Skeletal muscle satellite cell (primary cell): Measurements from ENCODE around the gene GAGE12E. TPM values are rescaled to one million over a fixed set of nuclear protein-coding genes. Genes with fewer than 3 reads are reported as not detected.
"Not testable (repeated sequence)": the region's sequence is repeated elsewhere in the genome, so short reads cannot be mapped to it uniquely, and the experiment has no call there.

Source experiments
- H3K27me3 ChIP-seq: 2 replicates; pipeline ENCODE4 v1.7.0; 2013; ENCODE audit warnings: low read length; ENCODE audit not compliant: control insufficient read depth, insufficient read depth
- H3K36me3 ChIP-seq: 2 replicates; pipeline ENCODE4 v1.7.0; 2013; ENCODE audit warnings: mild to moderate bottlenecking, control low read depth, low read length; ENCODE audit not compliant: insufficient read depth
- H3K4me1 ChIP-seq: 2 replicates; pipeline ENCODE4 v1.7.0; 2013; ENCODE audit warnings: low read length; ENCODE audit not compliant: control insufficient read depth, insufficient read depth
- H3K4me2 ChIP-seq: 2 replicates; pipeline ENCODE4 v1.7.0; 2013; ENCODE audit warnings: mild to moderate bottlenecking, low read length
- H3K4me3 ChIP-seq: 2 replicates; pipeline ENCODE4 v1.7.0; 2013; ENCODE audit warnings: low read length
- H3K9ac ChIP-seq: 2 replicates; pipeline ENCODE4 v1.7.0; 2013; ENCODE audit warnings: mild to moderate bottlenecking, low read depth, low read length, moderate library complexity
- H3K9me3 ChIP-seq: replicated peaks from 2 replicates; pipeline ENCODE4 v1.7.0; 2013; ENCODE audit warnings: mild to moderate bottlenecking, control low read depth, low read length
- total RNA-seq: library from RNA; depleted of rRNA; stranded (reverse); fragments of >200 nt; gene quantifications from 2 replicates; pipeline ENCODE4 v1.2.3, GENCODE V29; 2012; rRNA removed

GAGE12E gene
- total RNA-seq = not detected in 2 replicates

GRCh38 chrX:49550989-49551388 lies at the start of gene GAGE12E:
GAGE12E (plus strand) TSS chrX:49551289; CDS start chrX:49552444, 1,155 bp downstream.
- not testable (repeated sequence) for H3K4me2 ChIP-seq, H3K9ac ChIP-seq, H3K9me3 ChIP-seq, H3K36me3 ChIP-seq, H3K4me1 ChIP-seq, H3K4me3 ChIP-seq, H3K27me3 ChIP-seq

DNA sequence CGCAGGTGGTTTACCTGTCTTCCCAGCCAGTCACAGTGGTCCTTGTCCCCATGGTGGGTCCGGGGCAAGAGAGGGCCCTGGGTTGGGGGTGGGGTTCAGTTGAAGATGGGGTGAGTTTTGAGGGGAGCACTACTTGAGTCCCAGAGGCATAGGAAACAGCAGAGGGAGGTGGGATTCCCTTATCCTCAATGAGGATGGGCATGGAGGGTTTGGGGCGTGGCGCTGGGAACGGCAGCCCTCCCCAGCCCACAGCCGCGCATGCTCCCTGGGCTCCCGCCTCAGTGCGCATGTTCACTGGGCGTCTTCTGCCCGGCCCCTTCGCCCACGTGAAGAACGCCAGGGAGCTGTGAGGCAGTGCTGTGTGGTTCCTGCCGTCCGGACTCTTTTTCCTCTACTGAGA lies 19.2 kb upstream of the GAGE12E start, which contains the start of gene GAGE12C:
Gene GAGE12C (plus strand): TSS at position 301 of the 400 bp plus-strand sequence. CDS start 1,155 bp downstream, outside the sequence.
- H3K27me3 ChIP-seq, H3K4me3 ChIP-seq, H3K9ac ChIP-seq, H3K4me1 ChIP-seq, H3K36me3 ChIP-seq, H3K4me2 ChIP-seq, H3K9me3 ChIP-seq: not testable (repeated sequence)

DNA sequence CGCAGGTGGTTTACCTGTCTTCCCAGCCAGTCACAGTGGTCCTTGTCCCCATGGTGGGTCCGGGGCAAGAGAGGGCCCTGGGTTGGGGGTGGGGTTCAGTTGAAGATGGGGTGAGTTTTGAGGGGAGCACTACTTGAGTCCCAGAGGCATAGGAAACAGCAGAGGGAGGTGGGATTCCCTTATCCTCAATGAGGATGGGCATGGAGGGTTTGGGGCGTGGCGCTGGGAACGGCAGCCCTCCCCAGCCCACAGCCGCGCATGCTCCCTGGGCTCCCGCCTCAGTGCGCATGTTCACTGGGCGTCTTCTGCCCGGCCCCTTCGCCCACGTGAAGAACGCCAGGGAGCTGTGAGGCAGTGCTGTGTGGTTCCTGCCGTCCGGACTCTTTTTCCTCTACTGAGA lies 9.7 kb upstream of the GAGE12E start, which contains the start of gene GAGE12D:
Gene GAGE12D (plus strand): TSS at position 301 of the 400 bp plus-strand sequence. CDS start 1,155 bp downstream, outside the sequence.
- not testable (repeated sequence) for H3K4me1 ChIP-seq, H3K9ac ChIP-seq, H3K36me3 ChIP-seq, H3K4me3 ChIP-seq, H3K4me2 ChIP-seq, H3K9me3 ChIP-seq, H3K27me3 ChIP-seq

- H3K9ac ChIP-seq, H3K9me3 ChIP-seq, H3K4me2 ChIP-seq, H3K4me1 ChIP-seq, H3K36me3 ChIP-seq, H3K27me3 ChIP-seq, H3K4me3 ChIP-seq: not testable (repeated sequence)
Observed at GRCh38 chrX:49560542-49560941, 9.5 kb downstream of the GAGE12E start, which contains the start of gene GAGE12F. GAGE12F (plus strand) TSS chrX:49560842; CDS start chrX:49561997, 1,155 bp downstream.

- H3K9me3 ChIP-seq, H3K4me1 ChIP-seq, H3K27me3 ChIP-seq, H3K4me3 ChIP-seq, H3K9ac ChIP-seq, H3K4me2 ChIP-seq, H3K36me3 ChIP-seq: not testable (repeated sequence)
Observed at GRCh38 chrX:49568728-49569127, 17.6 kb downstream of the GAGE12E start.

DNA sequence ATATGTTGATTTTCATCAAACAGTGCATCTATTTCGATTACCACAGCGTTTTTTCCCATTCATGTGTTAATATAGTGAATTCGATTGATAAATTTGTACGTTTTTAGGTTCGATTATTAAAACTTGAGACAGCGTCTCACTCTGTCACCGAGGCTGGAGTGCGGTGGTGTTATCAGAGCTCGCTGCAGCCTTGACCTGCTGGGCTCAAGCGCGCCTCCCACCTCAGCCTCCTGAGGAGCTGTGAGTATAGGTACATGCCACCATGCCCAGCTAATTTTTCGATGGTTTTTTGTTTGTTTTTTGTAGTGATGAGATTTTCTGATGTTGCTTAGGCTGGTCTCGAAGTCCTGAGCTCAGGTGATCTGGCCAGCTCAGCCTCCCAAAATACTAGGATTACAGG lies 18.1 kb downstream of the GAGE12E start:
- H3K9me3 ChIP-seq, H3K4me3 ChIP-seq, H3K27me3 ChIP-seq, H3K4me2 ChIP-seq, H3K4me1 ChIP-seq, H3K36me3 ChIP-seq, H3K9ac ChIP-seq: not testable (repeated sequence)

- not testable (repeated sequence) for H3K4me3 ChIP-seq, H3K9ac ChIP-seq, H3K4me2 ChIP-seq, H3K36me3 ChIP-seq, H3K9me3 ChIP-seq, H3K4me1 ChIP-seq, H3K27me3 ChIP-seq
Observed at GRCh38 chrX:49570100-49570499, 19.0 kb downstream of the GAGE12E start, which contains the start of gene GAGE12G. GAGE12G (plus strand) TSS chrX:49570400; CDS start chrX:49571555, 1,155 bp downstream.

GRCh38 chrX:49579649-49580048 lies 28.6 kb downstream of the GAGE12E start, which contains the start of gene GAGE12H:
GAGE12H (plus strand) TSS chrX:49579949; CDS start chrX:49581104, 1,155 bp downstream.
- H3K9me3 ChIP-seq, H3K4me2 ChIP-seq, H3K4me1 ChIP-seq, H3K9ac ChIP-seq, H3K27me3 ChIP-seq, H3K4me3 ChIP-seq, H3K36me3 ChIP-seq: not testable (repeated sequence)

DNA sequence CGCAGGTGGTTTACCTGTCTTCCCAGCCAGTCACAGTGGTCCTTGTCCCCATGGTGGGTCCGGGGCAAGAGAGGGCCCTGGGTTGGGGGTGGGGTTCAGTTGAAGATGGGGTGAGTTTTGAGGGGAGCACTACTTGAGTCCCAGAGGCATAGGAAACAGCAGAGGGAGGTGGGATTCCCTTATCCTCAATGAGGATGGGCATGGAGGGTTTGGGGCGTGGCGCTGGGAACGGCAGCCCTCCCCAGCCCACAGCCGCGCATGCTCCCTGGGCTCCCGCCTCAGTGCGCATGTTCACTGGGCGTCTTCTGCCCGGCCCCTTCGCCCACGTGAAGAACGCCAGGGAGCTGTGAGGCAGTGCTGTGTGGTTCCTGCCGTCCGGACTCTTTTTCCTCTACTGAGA lies 38.1 kb downstream of the GAGE12E start, which contains the start of gene GAGE2A:
Gene GAGE2A (plus strand): TSS at position 301 of the 400 bp plus-strand sequence. CDS start 1,155 bp downstream, outside the sequence.
- not testable (repeated sequence) for H3K9ac ChIP-seq, H3K4me1 ChIP-seq, H3K4me3 ChIP-seq, H3K36me3 ChIP-seq, H3K27me3 ChIP-seq, H3K9me3 ChIP-seq, H3K4me2 ChIP-seq

- H3K4me3 ChIP-seq, H3K9ac ChIP-seq, H3K4me2 ChIP-seq, H3K4me1 ChIP-seq, H3K36me3 ChIP-seq, H3K9me3 ChIP-seq, H3K27me3 ChIP-seq: not testable (repeated sequence)
Observed at GRCh38 chrX:49589769-49590478, 38.8 kb downstream of the GAGE12E start.

GRCh38 chrX:49590488-49590887 lies 39.4 kb downstream of the GAGE12E start:
- H3K9me3 ChIP-seq, H3K4me1 ChIP-seq, H3K27me3 ChIP-seq, H3K9ac ChIP-seq, H3K36me3 ChIP-seq, H3K4me3 ChIP-seq, H3K4me2 ChIP-seq: not testable (repeated sequence)

DNA sequence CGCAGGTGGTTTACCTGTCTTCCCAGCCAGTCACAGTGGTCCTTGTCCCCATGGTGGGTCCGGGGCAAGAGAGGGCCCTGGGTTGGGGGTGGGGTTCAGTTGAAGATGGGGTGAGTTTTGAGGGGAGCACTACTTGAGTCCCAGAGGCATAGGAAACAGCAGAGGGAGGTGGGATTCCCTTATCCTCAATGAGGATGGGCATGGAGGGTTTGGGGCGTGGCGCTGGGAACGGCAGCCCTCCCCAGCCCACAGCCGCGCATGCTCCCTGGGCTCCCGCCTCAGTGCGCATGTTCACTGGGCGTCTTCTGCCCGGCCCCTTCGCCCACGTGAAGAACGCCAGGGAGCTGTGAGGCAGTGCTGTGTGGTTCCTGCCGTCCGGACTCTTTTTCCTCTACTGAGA lies 47.6 kb downstream of the GAGE12E start, which contains the start of gene GAGE1:
Gene GAGE1 (plus strand): TSS at position 301 of the 400 bp plus-strand sequence. CDS start 1,155 bp downstream, outside the sequence.
- not testable (repeated sequence) for H3K4me3 ChIP-seq, H3K9ac ChIP-seq, H3K4me2 ChIP-seq, H3K4me1 ChIP-seq, H3K9me3 ChIP-seq, H3K27me3 ChIP-seq, H3K36me3 ChIP-seq
